CD4-positive, alpha-beta memory T cell (primary cell): ENCODE measurements around the gene NAALADL2. TPM values are rescaled to one million over a fixed set of nuclear protein-coding genes. Genes with fewer than 3 reads are reported as not detected.

ENCODE experiments used
- CTCF ChIA-PET: fragments of 350-600 bp; sonication (Branson Sonifier 250); formaldehyde crosslinking; loops from one replicate; lab custom pipeline; 2021; ENCODE audit warnings: inconsistent platforms; ENCODE audit not compliant: partially characterized antibody; lab: Charles Lee
- POLR2A ChIA-PET: fragments of 350-600 bp; sonication (Branson Sonifier 250); formaldehyde crosslinking; loops from one replicate; lab custom pipeline; 2021; ENCODE audit not compliant: partially characterized antibody; lab: Charles Lee
- DNase-seq, 5 donors: peaks; one replicate each; pipeline versions ENCODE4 v3.0.0 to v3.0.0-alpha.2; 2020 to 2022; ENCODE audit warnings: mixed read lengths in 1 of 5
- H3K27ac ChIP-seq: one replicate; pipeline ENCODE4 v1.7.0; 2013; ENCODE audit warnings: low read depth, low read length
- H3K27me3 ChIP-seq: 2 replicates; pipeline ENCODE4 v1.7.0; 2013; ENCODE audit warnings: mild to moderate bottlenecking, low read length, moderate library complexity; ENCODE audit not compliant: insufficient read depth
- H3K36me3 ChIP-seq: 2 replicates; pipeline ENCODE4 v1.7.0; 2013; ENCODE audit warnings: mild to moderate bottlenecking, low read length, moderate library complexity; ENCODE audit not compliant: insufficient read depth
- H3K4me1 ChIP-seq: 2 replicates; pipeline ENCODE4 v1.7.0; 2013; ENCODE audit warnings: mild to moderate bottlenecking, low read length, moderate library complexity; ENCODE audit not compliant: insufficient read depth
- H3K4me3 ChIP-seq, 2 donors: one replicate each; pipeline ENCODE4 v1.7.0; 2013; ENCODE audit warnings: low read length in 2 of 2, mild to moderate bottlenecking in 1 of 2
- H3K9me3 ChIP-seq, 2 donors: one replicate each; pipeline ENCODE4 v1.7.0; 2013; ENCODE audit warnings: low read length in 2 of 2, control low read depth in 1 of 2; ENCODE audit not compliant: control insufficient read depth in 1 of 2
- H3K27ac Mint-ChIP-seq, 7 donors: one replicate each; pipeline ENCODE4 v1.8.0; 2020 to 2021; ENCODE audit warnings: mixed read lengths in 7 of 7, mild to moderate bottlenecking in 6 of 7, inconsistent platforms in 3 of 7, moderate library complexity in 3 of 7
- H3K27me3 Mint-ChIP-seq, 2 donors: one replicate each; pipeline ENCODE4 v1.8.0; 2020 to 2021; ENCODE audit warnings: mixed read lengths in 2 of 2
- H3K36me3 Mint-ChIP-seq, 2 donors: one replicate each; pipeline ENCODE4 v1.8.0; 2020 to 2021; ENCODE audit warnings: mixed read lengths in 2 of 2, inconsistent platforms in 1 of 2, mild to moderate bottlenecking in 1 of 2
- H3K4me1 Mint-ChIP-seq, 4 donors: one replicate each; pipeline ENCODE4 v1.8.0; 2020 to 2021; ENCODE audit warnings: mixed read lengths in 4 of 4, mild to moderate bottlenecking in 1 of 4
- H3K4me3 Mint-ChIP-seq, 8 donors: one replicate each; pipeline ENCODE4 v1.8.0; 2020 to 2021; ENCODE audit warnings: mixed read lengths in 8 of 8, mild to moderate bottlenecking in 7 of 8, moderate library complexity in 6 of 8, inconsistent platforms in 3 of 8
- H3K9me3 Mint-ChIP-seq, 8 donors: one replicate each; pipeline ENCODE4 v1.8.0; 2020 to 2021; ENCODE audit warnings: mixed read lengths in 8 of 8, mild to moderate bottlenecking in 5 of 8, inconsistent platforms in 3 of 8, moderate library complexity in 1 of 8
- intact Hi-C: fragments of 100-400 bp; cut with micrococcal nuclease; formaldehyde crosslinking; loops from one replicate; pipeline ENCODE4 v1.15.1; 2023
- polyA plus RNA-seq, 2 donors: library from polyadenylated mRNA; unstranded; fragments of 300-500 nt; fragmentation: Illumina TruSeq; gene quantifications; one replicate each; pipeline ENCODE4 v1.2.3, GENCODE V29; 2021
- total RNA-seq, 2 experiments: library from RNA; stranded (reverse); gene quantifications; one replicate each; pipeline ENCODE4 v1.2.3, GENCODE V29; 2021

NAALADL2 gene
- total and polyA plus RNA-seq, 4 experiments from 2014 or later: not detected

- intact Hi-C loops: no loop called here
- Histone ChIP-seq H3K36me3 (no peaks in the 10 kb centered on the region), H3K9me3 (no peaks in the 10 kb centered on the region), H3K4me1 (no peaks in the 10 kb centered on the region), H3K4me3 (no peak overlapping the region), H3K27me3 (no peaks in the 10 kb centered on the region), H3K27ac (no peak overlapping the region)
- H3K9me3 Mint-ChIP-seq: peaks cover 0 to 8% (median 2%) of the 10 kb centered on the region in 8 donors
- DNase-seq: no peak
- H3K4me1 Mint-ChIP-seq: no peaks in the 10 kb centered on the region
- H3K27ac Mint-ChIP-seq: no peak overlapping the region
- CTCF ChIA-PET: no interaction called here
- POLR2A ChIA-PET: no interaction called here
- H3K4me3 Mint-ChIP-seq: no peak overlapping the region
- no peaks in the 10 kb centered on the region for H3K36me3 Mint-ChIP-seq
- H3K27me3 Mint-ChIP-seq: no peaks in the 10 kb centered on the region
These were observed 367.3 kb downstream of the NAALADL2 start for GRCh38 chr3:175226444-175226843.

GRCh38 chr3:175227126-175227525 is 368.0 kb downstream of the NAALADL2 start:
- CTCF ChIA-PET: no interaction called here
- Histone ChIP-seq H3K9me3 (no peaks in the 10 kb centered on the region), H3K36me3 (no peaks in the 10 kb centered on the region), H3K27me3 (no peaks in the 10 kb centered on the region), H3K4me3 (no peak overlapping the region), H3K27ac (no peak overlapping the region), H3K4me1 (no peaks in the 10 kb centered on the region)
- Mint-ChIP-seq H3K4me3 (no peak overlapping the region), H3K4me1 (no peaks in the 10 kb centered on the region), H3K27ac (no peak overlapping the region), H3K36me3 (no peaks in the 10 kb centered on the region), H3K27me3 (no peaks in the 10 kb centered on the region), H3K9me3 (peaks cover 0 to 12% (median 3%) of the 10 kb centered on the region in 8 donors)
- POLR2A ChIA-PET: no interaction called here
- intact Hi-C loops: no loop called here
- DNase-seq: no peak

GRCh38 chr3:175233957-175234940 is 375.1 kb downstream of the NAALADL2 start:
- no peaks in the 10 kb centered on the region for H3K36me3 Mint-ChIP-seq
- no peak for DNase-seq
- no peaks in the 10 kb centered on the region for H3K4me1 ChIP-seq
- H3K9me3 Mint-ChIP-seq: peaks cover 0 to 8% (median under 1%) of the 10 kb centered on the region in 8 donors
- H3K36me3 ChIP-seq: no peaks in the 10 kb centered on the region
- H3K27me3 ChIP-seq: no peaks in the 10 kb centered on the region
- intact Hi-C loops: no loop called here
- no peak overlapping the region for H3K27ac ChIP-seq
- no peaks in the 10 kb centered on the region for H3K4me1 Mint-ChIP-seq
- H3K27ac Mint-ChIP-seq: no peak overlapping the region
- POLR2A ChIA-PET: no interaction called here
- no peak overlapping the region for H3K4me3 Mint-ChIP-seq
- no peaks in the 10 kb centered on the region for H3K9me3 ChIP-seq
- H3K27me3 Mint-ChIP-seq: no peaks in the 10 kb centered on the region
- CTCF ChIA-PET: no interaction called here
- H3K4me3 ChIP-seq: no peak overlapping the region

GRCh38 chr3:175238801-175239200 is 379.7 kb downstream of the NAALADL2 start:
- peaks cover 0 to 8% (median 3%) of the 10 kb centered on the region in 8 donors for H3K9me3 Mint-ChIP-seq
- Histone ChIP-seq H3K4me3 (no peak overlapping the region), H3K27ac (no peak overlapping the region), H3K36me3 (no peaks in the 10 kb centered on the region), H3K4me1 (no peaks in the 10 kb centered on the region), H3K9me3 (no peaks in the 10 kb centered on the region), H3K27me3 (no peaks in the 10 kb centered on the region)
- H3K27me3 Mint-ChIP-seq: no peaks in the 10 kb centered on the region
- H3K27ac Mint-ChIP-seq: no peak overlapping the region
- no peak overlapping the region for H3K4me3 Mint-ChIP-seq
- intact Hi-C loops: no loop called here
- H3K36me3 Mint-ChIP-seq: no peaks in the 10 kb centered on the region
- H3K4me1 Mint-ChIP-seq: no peaks in the 10 kb centered on the region
- no peak for DNase-seq
- ChIA-PET CTCF (no interaction called here), POLR2A (no interaction called here)

- ChIA-PET CTCF (no interaction called here), POLR2A (no interaction called here)
- intact Hi-C loops: no loop called here
- no peak overlapping the region for H3K27ac ChIP-seq
- Mint-ChIP-seq H3K9me3 (peaks cover 0 to 7% (median 4%) of the 10 kb centered on the region in 8 donors), H3K27me3 (no peaks in the 10 kb centered on the region), H3K36me3 (no peaks in the 10 kb centered on the region), H3K27ac (no peak overlapping the region), H3K4me1 (no peaks in the 10 kb centered on the region), H3K4me3 (no peak overlapping the region)
- H3K9me3 ChIP-seq: no peaks in the 10 kb centered on the region
- H3K36me3 ChIP-seq: no peaks in the 10 kb centered on the region
- DNase-seq: no peak
- H3K27me3 ChIP-seq: no peaks in the 10 kb centered on the region
- H3K4me1 ChIP-seq: no peaks in the 10 kb centered on the region
- no peak overlapping the region for H3K4me3 ChIP-seq
These were observed 381.8 kb downstream of the NAALADL2 start for GRCh38 chr3:175240921-175241320.

GRCh38 chr3:175242243-175242642 is 383.1 kb downstream of the NAALADL2 start:
- Histone ChIP-seq H3K27me3 (no peaks in the 10 kb centered on the region), H3K4me3 (no peak overlapping the region), H3K9me3 (no peaks in the 10 kb centered on the region), H3K4me1 (no peaks in the 10 kb centered on the region), H3K27ac (no peak overlapping the region), H3K36me3 (no peaks in the 10 kb centered on the region)
- Mint-ChIP-seq H3K36me3 (no peaks in the 10 kb centered on the region), H3K27ac (no peak overlapping the region), H3K27me3 (no peaks in the 10 kb centered on the region), H3K4me3 (no peak overlapping the region), H3K9me3 (peaks cover 0 to 7% (median 4%) of the 10 kb centered on the region in 8 donors), H3K4me1 (no peaks in the 10 kb centered on the region)
- intact Hi-C loops: no loop called here
- ChIA-PET CTCF (no interaction called here), POLR2A (no interaction called here)
- DNase-seq: no peak

GRCh38 chr3:175246234-175246633 is 387.1 kb downstream of the NAALADL2 start:
- no peaks in the 10 kb centered on the region for H3K36me3 ChIP-seq
- H3K9me3 Mint-ChIP-seq: peaks cover 0 to 13% (median 6%) of the 10 kb centered on the region in 8 donors
- no peaks in the 10 kb centered on the region for H3K4me1 Mint-ChIP-seq
- H3K4me3 ChIP-seq: no peak overlapping the region
- no peaks in the 10 kb centered on the region for H3K27me3 ChIP-seq
- no peak overlapping the region for H3K4me3 Mint-ChIP-seq
- H3K9me3 ChIP-seq: no peaks in the 10 kb centered on the region
- H3K4me1 ChIP-seq: no peaks in the 10 kb centered on the region
- no peak for DNase-seq
- intact Hi-C loops: no loop called here
- no peaks in the 10 kb centered on the region for H3K27me3 Mint-ChIP-seq
- no peak overlapping the region for H3K27ac Mint-ChIP-seq
- H3K36me3 Mint-ChIP-seq: no peaks in the 10 kb centered on the region
- CTCF ChIA-PET: no interaction called here
- POLR2A ChIA-PET: no interaction called here
- no peak overlapping the region for H3K27ac ChIP-seq
